CD4-positive, alpha-beta T cell (primary cell): ENCODE data around the gene ARFIP2. TPM values are rescaled to one million over a fixed set of nuclear protein-coding genes. Genes with fewer than 3 reads are reported as not detected.

ENCODE experiments used
- ATAC-seq: fragments of 200-7000 bp; cut with Tn5 transposase; one replicate; pipeline ENCODE4 v1.10.0; 2022; ENCODE audit warnings: mild to moderate bottlenecking; ENCODE audit not compliant: poor library complexity
- CTCF ChIA-PET: fragments of 350-600 bp; sonication (Branson Sonifier 250); formaldehyde crosslinking; loops from one replicate; lab custom pipeline; 2021; ENCODE audit warnings: antibody characterized with exemption, inconsistent platforms; lab: Charles Lee
- POLR2A ChIA-PET: fragments of 350-600 bp; sonication (Branson Sonifier 250); formaldehyde crosslinking; loops from one replicate; lab custom pipeline; 2021; ENCODE audit warnings: antibody characterized with exemption, inconsistent platforms; lab: Charles Lee
- DNase-seq, 14 experiments: peaks; one replicate each; pipeline ENCODE4 v3.0.0-alpha.2; 2013 to 2020; ENCODE audit warnings: mixed read lengths in 2 of 14
- H3K27ac ChIP-seq, 2 donors: one replicate each; pipeline versions ENCODE4 v1.5.1 to v1.7.0; 2013; ENCODE audit warnings: low read length in 2 of 2, low read depth in 1 of 2, mild to moderate bottlenecking in 1 of 2
- H3K27me3 ChIP-seq, 2 experiments: 1 replicate in 1 of 2; 2 replicates in 1 of 2; pipeline versions ENCODE4 v1.6.1 to v1.7.0; 2013; ENCODE audit warnings: low read length in 2 of 2, control low read depth in 1 of 2, mild to moderate bottlenecking in 1 of 2, moderate library complexity in 1 of 2; ENCODE audit not compliant: insufficient read depth in 2 of 2, control insufficient read depth in 1 of 2
- H3K36me3 ChIP-seq: one replicate; pipeline ENCODE4 v1.6.1; 2013; ENCODE audit warnings: low read length, control low read depth; ENCODE audit not compliant: insufficient read depth
- H3K4me1 ChIP-seq: one replicate; pipeline ENCODE4 v1.6.1; 2013; ENCODE audit warnings: low read length, control low read depth; ENCODE audit not compliant: insufficient read depth
- H3K4me3 ChIP-seq: one replicate; pipeline ENCODE4 v1.5.1; 2013; ENCODE audit warnings: mild to moderate bottlenecking, low read length, moderate library complexity
- H3K9me3 ChIP-seq, 2 experiments: 1 replicate in 1 of 2; 2 replicates in 1 of 2; pipeline versions ENCODE4 v1.6.1 to v1.7.0; 2013; ENCODE audit warnings: low read length in 2 of 2, mild to moderate bottlenecking in 2 of 2, control low read depth in 1 of 2, moderate library complexity in 1 of 2; ENCODE audit not compliant: control insufficient read depth in 1 of 2, insufficient read depth in 1 of 2
- H3K27ac Mint-ChIP-seq: one replicate; pipeline ENCODE4 v1.8.0; 2020; ENCODE audit warnings: mixed read lengths
- H3K27me3 Mint-ChIP-seq: one replicate; pipeline ENCODE4 v1.8.0; 2021; ENCODE audit warnings: mixed read lengths
- H3K36me3 Mint-ChIP-seq: one replicate; pipeline ENCODE4 v1.8.0; 2021; ENCODE audit warnings: low read depth, mixed read lengths
- H3K4me1 Mint-ChIP-seq: one replicate; pipeline ENCODE4 v1.8.0; 2021; ENCODE audit warnings: low read depth, mixed read lengths
- H3K4me3 Mint-ChIP-seq: one replicate; pipeline ENCODE4 v1.8.0; 2020; ENCODE audit warnings: mild to moderate bottlenecking, mixed read lengths
- H3K9me3 Mint-ChIP-seq: one replicate; pipeline ENCODE4 v1.8.0; 2020; ENCODE audit warnings: mixed read lengths
- CTCF ChIP-seq: fragments of 200-600 bp; IDR thresholded peaks from one replicate; pipeline ENCODE4 v1.8.0; 2022; ENCODE audit warnings: antibody characterized with exemption, mild to moderate bottlenecking
- intact Hi-C, 2 experiments: fragments of 100-400 bp; cut with DNase I in 1 of 2; cut with micrococcal nuclease in 1 of 2; formaldehyde crosslinking; loops; one replicate each; pipeline versions ENCODE4 v1.15.1 to v1.9.0; 2023 to 2025; cut with DNase I, micrococcal nuclease
- total RNA-seq, 174 experiments: library from RNA in 2 of 174; stranded (reverse) in 2 of 174; gene quantifications; one replicate each; pipeline ENCODE4 v1.2.3 and lab custom pipeline; 2021 to 2026

The ARFIP2 gene
- total RNA-seq, 2 experiments from 2014 or later, result 78.1 to 80.5 TPM

- no peak overlapping the region for H3K27ac ChIP-seq
- H3K27me3 ChIP-seq, result no peaks in the 10 kb centered on the region
- POLR2A ChIA-PET, result interaction anchor here (0.8 to 1.6 kb wide), 4 partner anchors 13 to 125 kb away, joined by 3 read pairs; partner anchors contain the start of genes TAF10 and TRIM3
- H3K9me3 ChIP-seq, result no peaks in the 10 kb centered on the region
- H3K9me3 Mint-ChIP-seq, result no peaks in the 10 kb centered on the region
- H3K27me3 Mint-ChIP-seq, result no peaks in the 10 kb centered on the region
- H3K36me3 Mint-ChIP-seq, result peaks cover 41% of the 10 kb centered on the region
- H3K36me3 ChIP-seq, result peaks cover 61% of the 10 kb centered on the region
- H3K4me3 Mint-ChIP-seq, result no peak overlapping the region
- H3K27ac Mint-ChIP-seq, result no peak overlapping the region
- H3K4me3 ChIP-seq, result no peak overlapping the region
- peaks cover 29% of the 10 kb centered on the region for H3K4me1 Mint-ChIP-seq
- ATAC-seq (no peak), DNase-seq (no peak)
- TF ChIP-seq CTCF, result no peak
- peaks cover 17% of the 10 kb centered on the region for H3K4me1 ChIP-seq
- intact Hi-C loops, result no loop called here
- CTCF ChIA-PET, result interaction anchor here (1.1 kb wide), 1 partner anchor 83 kb away, joined by 3 read pairs; no protein-coding TSS in a partner anchor
Observed at GRCh38 chr11:6486256-6486655, 5.1 kb upstream of the ARFIP2 start.

GRCh38 chr11:6485661-6486060 lies 4.5 kb upstream of the ARFIP2 start:
- ChIA-PET CTCF (no interaction called here), POLR2A (interaction anchor here (1.0 to 1.6 kb wide), 4 partner anchors 12 to 198 kb away, joined by 3 read pairs; partner anchors contain the start of genes MRPL17, TAF10 and TRIM3)
- H3K27ac ChIP-seq, result no peak overlapping the region
- ATAC-seq, result no peak
- H3K27me3 Mint-ChIP-seq, result no peaks in the 10 kb centered on the region
- H3K4me3 ChIP-seq, result no peak overlapping the region
- no peak for TF ChIP-seq CTCF
- H3K36me3 ChIP-seq, result peaks cover 61% of the 10 kb centered on the region
- H3K36me3 Mint-ChIP-seq, result peaks cover 44% of the 10 kb centered on the region
- no peak overlapping the region for H3K4me3 Mint-ChIP-seq
- H3K27ac Mint-ChIP-seq, result no peak overlapping the region
- no peak for DNase-seq
- intact Hi-C loops, result no loop called here
- H3K4me1 Mint-ChIP-seq, result peaks cover 35% of the 10 kb centered on the region
- H3K9me3 ChIP-seq, result no peaks in the 10 kb centered on the region
- no peaks in the 10 kb centered on the region for H3K9me3 Mint-ChIP-seq
- peaks cover 21% of the 10 kb centered on the region for H3K4me1 ChIP-seq
- no peaks in the 10 kb centered on the region for H3K27me3 ChIP-seq

GRCh38 chr11:6483015-6483414 lies 1.9 kb upstream of the ARFIP2 start:
- H3K4me1 ChIP-seq, result peaks cover 39% of the 10 kb centered on the region
- H3K27ac ChIP-seq, result peak overlapping the region in 1 of 2 donors; percentile 95
- peak overlapping the region; percentile 98 for H3K4me3 Mint-ChIP-seq
- H3K36me3 Mint-ChIP-seq, result peaks cover 41% of the 10 kb centered on the region
- H3K36me3 ChIP-seq, result peaks cover 62% of the 10 kb centered on the region
- H3K9me3 ChIP-seq, result no peaks in the 10 kb centered on the region
- H3K27me3 Mint-ChIP-seq, result no peaks in the 10 kb centered on the region
- no peak for DNase-seq
- no peak overlapping the region for H3K4me3 ChIP-seq
- H3K9me3 Mint-ChIP-seq, result no peaks in the 10 kb centered on the region
- peak overlapping the region; percentile 99 for H3K27ac Mint-ChIP-seq
- H3K4me1 Mint-ChIP-seq, result peaks cover 42% of the 10 kb centered on the region
- no peak for ATAC-seq
- intact Hi-C loops, result loop anchor here (5.0 kb wide), 5 partner anchors 119 to 1504 kb away; partner anchors contain the start of genes ILK (in 2 of the 2), RRP8 (in 2 of the 2), EIF3F (in 1 of the 2) and FHIP1B (in 1 of the 2)
- no peak for TF ChIP-seq CTCF
- ChIA-PET CTCF (interaction anchor here (1.2 to 2.2 kb wide), 3 partner anchors 104 to 129 kb away, joined by 3 to 8 read pairs (median 6); partner anchors contain the start of gene TAF10), POLR2A (interaction anchor here (1.3 to 2.7 kb wide), 5 partner anchors 12 to 200 kb away, joined by 3 to 27 read pairs (median 14); partner anchors contain the start of genes APBB1, MRPL17 and SMPD1)
- no peaks in the 10 kb centered on the region for H3K27me3 ChIP-seq
